Glomerular visceral epithelial cell (primary cell): ENCODE data around the gene ACOXL.

Source experiments
- DNase-seq: peaks from one replicate; pipeline ENCODE4 v3.0.0-alpha.2; 2016; ENCODE audit errors: extremely low spot score

The ACOXL gene

DNA sequence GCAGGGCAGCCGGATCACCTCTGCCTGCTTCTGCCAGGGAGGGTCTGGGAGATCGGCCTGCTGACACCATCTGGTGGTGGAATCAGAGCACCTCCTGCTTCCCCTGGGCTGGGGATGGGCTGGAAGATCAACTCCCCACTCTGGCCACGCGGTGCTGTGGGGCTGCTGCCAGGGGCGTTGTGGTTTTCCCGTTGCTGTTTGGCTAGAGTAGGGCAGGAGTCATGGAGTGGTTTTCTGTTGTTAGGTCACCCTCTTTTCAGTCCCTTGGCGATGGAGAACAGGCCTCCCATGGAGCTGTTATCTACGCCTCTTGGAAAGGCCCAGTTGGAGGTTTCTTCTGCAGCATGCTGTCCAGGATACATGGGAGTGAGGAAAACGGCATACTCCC, 403.5 kb downstream of the ACOXL start:
- peak; percentile 66 for DNase-seq

- no peak for DNase-seq
Observed at GRCh38 chr2:111138839-111139238, 406.5 kb downstream of the ACOXL start.

- DNase-seq, result peak; percentile 22
Observed at GRCh38 chr2:111139637-111140317, 407.4 kb downstream of the ACOXL start.

DNA sequence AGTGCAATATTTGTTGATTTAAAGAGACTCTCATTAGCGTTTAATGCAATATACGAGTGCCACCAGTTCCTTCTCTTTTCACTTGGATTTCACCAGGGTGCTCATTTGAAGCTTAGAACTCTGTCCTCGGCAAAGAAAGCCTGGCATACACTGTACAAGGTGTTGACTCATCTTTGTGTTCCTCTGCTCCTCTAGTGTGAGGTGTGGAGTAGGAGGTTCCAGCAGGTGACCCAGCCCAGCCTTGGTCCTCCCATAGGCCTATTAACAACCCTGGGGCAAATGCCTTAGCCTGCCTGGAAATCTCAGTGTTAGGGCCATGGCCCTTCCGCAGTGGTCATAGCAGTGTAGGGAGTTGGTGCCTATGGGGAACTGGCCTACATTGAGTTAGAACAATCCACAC, 408.4 kb downstream of the ACOXL start:
- DNase-seq, result no peak

GRCh38 chr2:111142101-111142500, 409.7 kb downstream of the ACOXL start:
- DNase-seq, result no peak

GRCh38 chr2:111143107-111143842, 410.9 kb downstream of the ACOXL start:
- DNase-seq, result no peak

GRCh38 chr2:111143843-111144198, 411.4 kb downstream of the ACOXL start:
- DNase-seq, result no peak

- no peak for DNase-seq
Observed at GRCh38 chr2:111145103-111145760, 412.9 kb downstream of the ACOXL start.

GRCh38 chr2:111145951-111146350, 413.6 kb downstream of the ACOXL start:
- DNase-seq, result no peak

DNA sequence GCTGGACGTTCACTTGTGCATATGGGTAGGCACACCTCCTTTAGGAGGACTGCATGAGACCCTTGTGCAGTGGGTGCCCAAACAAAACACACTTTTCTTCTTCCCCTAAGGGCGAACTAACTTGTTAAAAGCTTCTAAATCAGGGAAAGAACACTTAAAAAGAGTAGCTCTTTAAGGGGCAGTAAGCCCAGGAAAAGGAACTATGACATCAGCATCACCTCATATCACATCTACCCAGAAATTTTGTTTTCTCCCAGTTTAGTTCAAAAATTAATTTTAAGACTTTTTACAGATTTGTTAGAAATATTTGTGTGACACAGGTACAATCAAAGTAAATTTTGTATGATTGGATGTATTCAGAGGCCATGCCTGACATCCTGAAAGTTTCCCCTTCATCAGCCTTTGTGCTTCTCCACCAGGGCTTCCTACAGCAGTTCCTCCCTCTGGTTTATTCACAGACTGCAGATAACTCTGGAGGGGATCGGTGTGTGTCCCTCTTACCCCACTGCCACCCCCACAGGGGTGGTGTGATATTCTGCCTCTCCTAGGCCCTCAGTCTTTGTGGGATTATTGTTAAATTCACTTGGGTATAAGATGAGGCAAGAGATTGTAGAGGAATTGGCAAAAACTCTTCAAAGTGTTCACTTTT, 416.0 kb downstream of the ACOXL start:
- no peak for DNase-seq

DNA sequence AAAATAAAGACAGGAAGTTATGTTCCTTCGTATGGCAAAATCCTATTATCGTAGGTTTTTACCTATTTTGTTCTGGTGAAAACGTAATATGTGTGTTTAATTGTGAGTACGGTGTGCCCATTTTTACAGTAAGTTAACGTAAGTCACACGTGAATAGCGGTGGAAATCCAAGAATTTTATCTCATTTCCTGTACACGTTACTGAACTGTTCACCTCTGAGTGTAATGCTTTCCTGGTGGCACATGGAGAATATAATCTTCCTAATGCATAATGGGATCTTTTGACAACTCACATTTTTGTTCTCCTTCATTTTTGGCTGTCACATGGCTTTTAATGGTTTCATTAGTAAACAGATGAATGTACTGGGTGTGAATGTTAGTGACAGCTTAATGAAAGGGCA, 416.6 kb downstream of the ACOXL start:
- no peak for DNase-seq

DNA sequence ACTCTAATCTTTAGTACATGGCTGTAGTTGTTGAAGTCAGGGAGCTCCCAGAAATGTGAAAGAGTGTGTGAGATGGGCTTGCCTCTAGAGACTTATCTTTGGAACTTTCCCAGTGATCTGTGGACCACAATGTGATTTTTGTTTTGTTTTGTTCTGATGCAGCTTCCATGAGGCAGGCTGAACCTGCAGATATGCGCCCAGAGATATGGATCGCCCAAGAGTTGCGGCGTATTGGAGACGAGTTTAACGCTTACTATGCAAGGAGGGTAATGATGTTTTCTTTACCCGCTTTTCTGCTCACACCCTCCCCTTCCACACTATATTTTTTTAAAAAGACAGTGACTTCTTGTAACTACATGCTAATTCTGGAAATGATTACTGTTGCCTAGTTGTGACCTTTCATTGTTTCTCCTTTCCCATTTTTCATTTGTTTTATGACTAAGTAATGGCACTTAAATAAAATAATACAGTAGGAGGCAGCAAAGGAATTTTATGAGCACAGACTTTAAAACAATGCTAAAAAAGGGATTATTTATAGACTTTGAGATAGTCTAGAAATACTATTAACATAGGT, 417.6 kb downstream of the ACOXL start:
- no peak for DNase-seq

- no peak for DNase-seq
Observed at GRCh38 chr2:111154758-111155157, 422.4 kb downstream of the ACOXL start.

- DNase-seq, result no peak
Observed at GRCh38 chr2:111155610-111156009, 423.2 kb downstream of the ACOXL start.

DNA sequence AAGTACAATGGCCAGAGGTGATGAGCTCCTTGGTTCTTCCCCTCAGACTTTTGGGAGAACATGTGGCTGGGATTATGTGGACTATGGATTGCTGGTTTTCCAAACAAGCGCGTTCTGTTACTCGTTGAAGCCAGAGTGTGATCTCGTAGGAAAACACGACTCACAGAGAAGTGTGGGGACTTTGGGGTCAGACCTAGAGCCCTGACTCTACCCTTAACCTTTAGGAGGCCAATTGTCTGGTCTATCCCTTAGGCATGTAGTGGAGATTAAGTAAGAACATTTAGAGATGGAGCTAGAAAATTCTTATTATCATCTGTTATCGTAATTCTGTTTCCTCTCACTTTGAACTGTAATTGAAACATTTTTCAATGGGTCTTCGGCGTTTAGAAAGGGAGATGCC, 424.2 kb downstream of the ACOXL start:
- DNase-seq, result no peak

- DNase-seq, result no peak
Observed at GRCh38 chr2:111157071-111157661, 424.8 kb downstream of the ACOXL start.

DNA sequence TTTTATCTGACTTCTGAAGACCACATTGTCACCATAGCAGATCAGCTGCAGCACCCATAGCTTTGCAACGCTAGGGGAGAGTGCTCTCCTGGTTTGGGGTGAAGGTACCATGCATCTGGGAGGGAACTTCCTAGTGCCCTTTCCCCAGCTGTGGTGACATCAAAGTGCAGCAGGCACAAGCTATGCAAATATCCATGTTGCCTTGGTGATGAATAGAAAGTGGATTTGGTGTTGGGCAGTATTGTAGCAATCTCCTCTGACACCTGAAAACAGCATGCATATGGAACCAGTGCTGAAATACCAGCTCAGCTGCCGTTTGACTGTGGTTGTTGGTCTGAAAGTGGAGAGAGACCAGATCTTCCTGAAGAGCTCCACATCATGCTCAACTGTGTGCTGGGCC, 425.4 kb downstream of the ACOXL start:
- DNase-seq, result no peak

DNA sequence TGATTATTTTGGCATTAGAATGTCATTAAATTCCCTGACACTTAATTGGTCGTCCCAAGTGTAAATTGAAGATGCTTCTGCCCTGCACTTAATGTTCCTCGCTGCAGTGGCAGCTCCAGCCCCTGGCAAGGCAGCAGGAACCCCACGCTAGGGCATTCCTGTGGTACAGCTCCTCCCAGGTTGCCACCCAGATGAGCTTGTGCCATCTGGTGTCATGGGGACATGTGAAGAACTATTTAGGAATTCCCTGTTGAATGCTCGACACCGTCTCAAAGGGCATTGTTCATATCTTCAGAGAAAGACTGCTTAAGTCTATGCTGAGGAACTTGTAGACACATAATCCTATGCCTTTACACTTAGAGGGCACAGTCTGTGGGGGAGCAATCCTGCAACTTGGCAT, 427.3 kb downstream of the ACOXL start:
- no peak for DNase-seq

DNA sequence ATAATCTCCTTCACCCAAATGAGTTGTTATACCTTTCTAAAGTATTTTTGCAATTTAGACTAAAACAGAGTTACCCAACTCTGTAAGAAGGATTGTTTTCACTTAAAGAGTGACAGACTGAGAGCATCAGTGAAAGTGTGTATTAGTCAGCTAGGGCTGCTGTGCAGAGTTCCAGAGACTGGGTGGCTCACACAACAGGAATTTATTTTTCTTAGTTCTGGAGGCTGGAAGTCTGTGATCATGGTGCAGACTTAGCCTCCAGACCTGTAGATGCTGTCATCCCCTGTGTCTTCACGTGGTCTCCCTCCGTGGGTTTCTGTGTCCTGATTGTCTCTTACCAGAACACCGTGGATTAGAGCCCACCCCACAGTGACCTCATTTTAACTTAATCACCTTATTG, 428.4 kb downstream of the ACOXL start:
- peak; percentile 77 for DNase-seq

DNA sequence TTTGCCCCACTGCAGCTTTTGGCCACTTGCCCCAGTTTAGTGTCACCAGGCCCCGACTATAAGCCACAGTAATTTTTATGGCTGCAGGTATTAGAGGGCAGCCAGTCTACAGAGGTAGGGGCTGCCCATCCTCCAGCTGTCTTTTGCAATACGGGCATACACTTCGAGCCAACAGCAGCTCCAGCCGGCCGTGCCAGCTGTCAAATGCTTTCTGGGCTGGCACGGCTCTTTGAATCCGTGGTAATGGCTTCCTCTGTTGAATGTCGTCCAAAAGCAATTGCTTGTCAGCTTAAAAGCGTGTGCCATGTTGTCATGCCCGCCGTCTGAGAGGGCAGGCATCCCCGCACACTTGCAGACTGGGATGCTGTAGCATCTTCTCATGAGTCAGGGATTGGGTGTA, 429.6 kb downstream of the ACOXL start:
- no peak for DNase-seq

DNA sequence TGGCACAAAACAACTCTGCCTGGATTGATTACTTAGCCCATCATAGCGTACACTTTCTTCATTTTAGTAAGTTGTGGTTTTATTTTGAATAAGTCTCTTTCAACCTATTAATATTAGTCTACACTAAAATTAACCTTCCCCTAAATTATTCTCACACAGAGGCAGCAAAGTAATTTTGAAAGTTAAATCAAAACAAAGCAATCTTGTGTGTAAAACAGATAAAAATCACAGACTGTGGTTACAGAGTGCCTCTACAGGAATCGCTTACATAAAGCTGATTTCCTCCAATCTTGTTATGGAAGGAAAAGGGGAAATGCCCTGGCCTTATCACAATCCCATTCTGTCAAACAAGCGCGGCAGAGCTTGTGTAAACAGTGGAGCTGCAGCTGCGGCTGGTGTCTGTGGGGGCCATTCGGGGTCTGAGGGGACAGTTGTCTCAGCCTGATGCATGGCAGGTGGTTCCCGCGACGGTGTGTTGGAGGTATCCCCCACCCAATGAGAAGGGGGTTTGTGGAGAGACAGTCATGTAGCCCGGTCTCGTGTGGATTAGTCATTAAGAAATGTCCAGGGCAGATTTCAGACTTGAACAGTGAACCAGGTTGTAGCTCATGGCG, 430.5 kb downstream of the ACOXL start:
- DNase-seq, result peak; percentile 45
